HG02852 (cell line): ENCODE results near the gene PCBD1.
"Not testable (repeated sequence)": the region's sequence is repeated elsewhere in the genome, so short reads cannot be mapped to it uniquely, and the experiment has no call there.

ENCODE experiments used
- ATAC-seq: cut with Tn5 transposase; IDR thresholded peaks from one replicate; pipeline ENCODE4 v1.9.1; 2021; ENCODE audit warnings: mild to moderate bottlenecking, moderate library complexity; ENCODE audit not compliant: unreplicated experiment

PCBD1 gene

DNA sequence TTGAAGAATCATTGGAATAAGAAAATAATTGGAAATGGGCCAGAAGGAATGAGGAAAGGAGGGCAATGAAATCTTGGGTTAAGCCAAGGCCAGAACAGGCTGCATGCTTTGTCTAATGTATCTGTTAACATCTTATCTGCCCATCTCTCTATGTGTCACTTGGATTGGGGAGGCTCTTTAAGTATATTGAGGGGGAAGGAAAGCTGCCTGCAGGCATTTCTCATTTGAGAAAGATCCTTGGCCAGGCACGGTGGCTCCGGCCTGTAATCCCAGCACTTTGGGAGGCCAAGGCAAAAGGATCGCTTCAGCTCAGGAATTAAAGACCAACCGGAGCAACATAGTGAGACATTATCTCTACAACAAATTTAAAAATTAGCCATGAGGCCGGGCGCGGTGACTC is 14.3 kb downstream of the PCBD1 start:
- ATAC-seq = no peak

DNA sequence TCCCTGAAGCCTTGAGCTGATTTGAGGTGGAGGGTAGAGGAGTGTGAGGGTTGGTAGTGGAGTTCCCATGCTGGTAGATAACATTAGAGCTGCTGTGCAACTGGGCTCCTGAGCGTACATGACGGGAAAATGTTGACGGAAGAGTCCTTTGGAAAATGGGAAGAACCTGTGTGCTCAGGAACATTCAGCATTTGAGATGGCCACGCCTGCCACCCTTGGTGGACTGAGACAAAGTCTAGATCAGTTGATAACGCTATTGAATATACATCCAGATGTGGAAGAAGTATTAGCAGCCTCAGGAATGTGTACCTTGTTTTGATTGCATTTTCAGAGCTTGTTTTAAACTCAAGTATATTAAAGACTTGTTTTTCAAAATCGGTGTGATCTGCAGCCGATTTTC is 16.1 kb downstream of the PCBD1 start:
- no peak for ATAC-seq

DNA sequence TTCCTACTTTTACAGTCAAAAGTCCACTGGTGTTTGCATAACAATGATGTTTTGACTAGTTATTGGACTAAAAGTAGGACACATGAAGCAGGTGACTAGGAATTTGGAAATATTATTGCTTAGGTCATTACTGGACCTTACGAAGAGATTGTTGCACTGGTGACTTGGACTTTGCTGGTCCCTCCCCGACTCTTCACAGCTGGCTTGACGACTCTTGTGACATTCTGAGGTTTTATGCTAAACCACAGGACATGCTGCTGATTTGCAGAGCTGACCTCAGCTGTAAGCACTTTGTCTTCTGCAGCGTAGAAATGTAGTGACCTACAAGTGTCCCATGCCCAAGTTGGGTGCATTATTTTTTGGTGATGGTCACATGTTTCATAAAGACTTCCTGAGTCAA is 21.9 kb downstream of the PCBD1 start:
- ATAC-seq = no peak

DNA sequence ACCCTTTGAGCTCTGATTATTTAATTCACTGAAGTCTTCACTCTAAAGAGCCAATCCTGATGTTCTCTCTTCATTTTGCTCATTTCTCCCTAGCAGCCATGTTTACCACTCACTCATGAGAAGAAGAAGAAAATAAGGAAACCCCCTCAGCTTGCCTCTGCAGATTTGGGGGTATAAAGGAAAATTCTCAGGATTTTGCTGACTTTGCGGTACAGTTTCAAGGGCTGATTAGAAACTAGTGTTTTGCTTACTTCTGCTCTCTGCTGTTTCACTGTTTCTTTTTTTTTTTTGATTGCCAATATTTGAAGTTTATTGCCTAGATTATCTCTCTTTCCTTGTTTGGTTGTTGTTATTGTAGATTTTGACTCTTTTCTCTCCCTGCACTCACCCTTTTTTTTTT is 23.4 kb downstream of the PCBD1 start:
- no peak for ATAC-seq

DNA sequence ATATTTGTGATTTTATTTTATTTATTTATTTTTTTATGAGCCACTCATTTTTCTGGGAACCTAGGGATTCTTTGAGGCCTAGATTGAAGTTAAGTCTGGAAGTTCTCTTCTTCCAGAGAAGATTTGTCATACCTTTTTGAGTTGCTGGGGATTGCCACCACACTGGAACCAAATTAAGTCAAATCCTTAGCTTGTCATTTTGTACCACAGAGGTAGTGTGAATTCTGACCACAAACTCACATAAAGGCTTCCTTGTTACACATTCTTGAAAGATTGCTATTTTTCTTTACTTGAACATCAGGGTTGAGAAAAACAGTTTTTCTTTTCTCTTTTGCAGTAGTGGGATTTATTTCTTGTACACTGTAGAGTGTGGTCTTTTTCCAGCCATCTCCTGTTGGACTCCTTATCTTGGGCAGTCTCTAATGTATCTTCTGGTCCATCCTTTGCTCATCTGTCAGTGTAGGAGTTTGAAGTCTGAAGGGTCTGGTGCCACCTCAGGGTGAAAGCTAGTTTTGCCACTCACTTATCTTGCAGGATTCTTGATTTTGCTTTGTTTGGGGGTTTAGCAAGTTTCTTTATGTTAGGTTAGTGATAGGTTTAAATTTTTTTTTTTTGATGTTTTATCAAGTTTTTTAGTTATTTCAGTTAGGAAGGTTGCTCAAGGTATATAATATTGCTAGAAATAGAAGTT is 24.8 kb downstream of the PCBD1 start:
- ATAC-seq = no peak

DNA sequence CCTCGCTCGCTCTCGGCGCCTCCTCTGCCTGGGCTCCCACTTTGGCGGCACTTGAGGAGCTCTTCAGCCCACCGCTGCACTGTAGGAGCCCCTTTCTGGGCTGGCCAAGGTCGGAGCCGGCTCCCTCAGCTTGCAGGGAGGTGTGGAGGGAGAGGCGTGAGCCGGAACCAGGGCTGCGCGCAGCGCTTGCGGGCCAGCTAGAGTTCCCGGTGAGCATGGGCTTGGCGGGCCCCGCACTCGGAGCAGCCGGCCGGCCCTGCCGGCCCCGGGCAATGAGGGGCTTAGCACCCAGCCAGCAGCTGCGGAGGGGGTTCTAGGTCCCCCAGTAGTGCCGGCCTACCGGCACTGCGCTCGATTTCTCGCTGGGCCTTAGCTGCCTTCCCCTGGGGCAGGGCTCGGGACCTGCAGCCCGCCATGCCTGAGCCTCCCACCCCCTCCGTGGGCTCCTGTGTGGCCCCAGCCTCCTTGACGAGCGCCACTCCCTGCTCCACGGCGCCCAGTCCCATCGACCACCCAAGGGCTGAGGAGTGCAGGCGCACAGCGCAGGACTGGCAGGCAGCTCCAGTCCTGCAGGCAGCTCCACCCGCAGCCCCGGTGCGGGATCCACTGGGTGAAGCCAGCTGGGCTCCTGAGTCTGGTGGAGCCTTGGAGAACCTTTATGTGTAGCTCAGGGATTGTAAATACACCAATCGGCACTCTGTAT is 26.7 kb downstream of the PCBD1 start:
- ATAC-seq = not testable (repeated sequence)

DNA sequence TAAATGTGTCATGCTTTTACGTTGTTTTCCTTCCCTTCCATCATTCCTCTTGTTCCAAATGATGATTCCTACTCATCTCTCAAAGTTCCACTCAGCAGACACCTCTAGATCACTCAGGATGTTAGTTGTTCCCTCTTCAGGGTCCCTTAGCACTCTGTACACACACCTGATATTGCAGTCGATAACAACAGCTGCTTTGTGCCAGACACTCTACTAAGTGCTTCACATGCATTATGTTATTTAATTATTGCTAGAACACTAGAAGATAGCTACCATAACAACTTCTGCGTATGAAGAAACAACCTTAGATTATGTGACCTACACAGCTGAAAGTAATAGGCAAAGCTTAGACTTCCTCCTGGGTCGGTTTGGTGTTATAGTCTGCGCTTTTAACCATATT is 29.6 kb downstream of the PCBD1 start:
- no peak for ATAC-seq

DNA sequence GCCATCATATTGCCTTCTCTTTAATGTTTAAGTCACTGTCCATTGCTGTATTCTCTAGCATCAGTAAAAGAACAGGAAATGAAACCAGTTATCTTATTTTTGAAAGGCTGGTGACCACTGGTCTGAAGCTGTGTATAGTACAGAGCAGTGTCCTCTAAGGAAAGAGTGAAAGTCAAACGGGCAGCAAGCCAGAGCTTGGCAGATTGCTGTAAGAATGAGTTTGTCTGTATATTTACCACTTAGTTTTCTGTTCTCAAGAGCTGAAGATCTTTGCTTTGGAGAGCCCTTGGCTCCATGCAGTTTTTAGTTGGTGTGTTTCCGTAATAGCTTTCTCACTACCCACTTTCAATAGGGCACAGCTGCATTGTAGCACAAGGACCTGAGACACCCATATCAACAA is 31.9 kb downstream of the PCBD1 start:
- ATAC-seq = no peak

DNA sequence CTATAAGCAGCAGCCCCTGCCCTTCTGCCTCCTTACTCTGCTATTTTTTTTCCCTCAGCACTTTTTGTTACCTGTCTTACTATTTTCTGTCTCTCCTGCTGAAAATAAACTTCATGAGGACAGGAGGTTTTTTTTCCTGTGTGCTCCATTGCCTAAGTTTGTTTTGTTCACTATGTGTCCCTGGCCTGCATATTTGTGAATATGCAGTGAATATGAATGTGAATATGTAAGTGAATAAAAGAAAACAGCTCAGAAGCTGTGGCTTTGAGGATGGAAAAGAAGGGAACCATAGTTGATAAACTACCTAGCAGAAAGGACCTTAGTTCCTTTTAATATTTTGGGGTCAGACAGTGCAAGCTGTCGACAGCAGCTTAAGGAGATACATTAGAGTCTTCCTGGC is 34.9 kb downstream of the PCBD1 start:
- ATAC-seq = no peak

DNA sequence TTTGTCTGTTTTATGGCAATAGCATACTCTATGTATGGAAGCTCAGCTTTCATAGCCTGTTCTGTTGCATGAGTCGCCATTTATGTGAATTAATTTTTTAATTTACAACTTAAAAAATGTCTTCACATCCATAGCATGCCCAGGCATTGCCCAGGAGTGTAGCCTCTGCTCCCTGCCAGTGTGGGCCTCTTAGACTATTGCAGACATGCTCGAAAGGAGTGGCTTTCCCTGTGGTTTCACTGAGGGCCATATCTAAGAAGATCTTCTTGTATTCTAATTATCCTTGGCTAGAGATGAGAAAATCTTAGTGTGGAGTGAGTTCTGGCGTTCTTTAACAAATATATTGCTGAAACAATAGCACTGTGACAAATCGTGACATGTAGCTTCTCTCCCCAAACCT is 35.3 kb downstream of the PCBD1 start:
- no peak for ATAC-seq

DNA sequence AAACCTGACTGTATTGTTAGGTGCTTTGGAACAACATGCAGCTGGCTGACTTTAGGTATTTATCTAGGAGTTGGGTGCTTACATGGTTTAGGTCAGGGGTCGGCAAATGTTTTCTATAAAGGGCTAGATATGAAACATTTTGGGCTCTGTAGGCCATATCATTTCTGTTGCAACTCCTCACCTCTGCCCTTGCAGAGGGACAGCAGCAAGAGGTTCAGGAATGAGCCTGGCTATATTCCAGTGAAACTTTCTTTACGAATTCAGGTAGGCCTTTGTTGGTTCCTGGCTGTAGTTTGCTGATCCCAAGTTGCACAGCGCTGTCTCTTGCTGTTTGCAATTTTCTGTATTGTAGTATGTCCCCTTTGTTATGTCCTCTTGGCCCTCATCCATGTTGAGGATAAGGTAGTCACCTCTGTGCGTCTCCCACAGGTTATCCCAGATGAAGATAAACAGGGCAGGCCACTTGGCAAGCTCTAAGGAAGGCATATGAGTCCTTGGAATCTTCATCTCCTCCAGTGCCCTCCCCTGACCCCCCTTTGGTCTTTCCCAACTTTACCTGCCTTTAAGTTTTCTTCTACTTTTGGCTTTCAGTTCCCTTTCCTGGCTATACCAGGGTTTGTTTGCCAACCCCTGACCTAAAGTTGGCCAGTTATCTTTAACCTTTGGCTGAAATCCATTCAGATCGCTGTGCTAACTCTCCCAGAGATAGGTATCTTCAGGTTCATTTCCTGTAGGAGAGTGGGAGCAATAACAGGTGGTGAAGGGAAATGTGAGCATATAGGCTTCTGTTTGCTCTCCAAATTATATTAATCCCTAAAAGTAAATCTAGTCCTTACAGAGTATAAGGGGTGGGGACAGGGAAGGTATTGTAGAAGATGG is 36.5 kb downstream of the PCBD1 start:
- no peak for ATAC-seq

DNA sequence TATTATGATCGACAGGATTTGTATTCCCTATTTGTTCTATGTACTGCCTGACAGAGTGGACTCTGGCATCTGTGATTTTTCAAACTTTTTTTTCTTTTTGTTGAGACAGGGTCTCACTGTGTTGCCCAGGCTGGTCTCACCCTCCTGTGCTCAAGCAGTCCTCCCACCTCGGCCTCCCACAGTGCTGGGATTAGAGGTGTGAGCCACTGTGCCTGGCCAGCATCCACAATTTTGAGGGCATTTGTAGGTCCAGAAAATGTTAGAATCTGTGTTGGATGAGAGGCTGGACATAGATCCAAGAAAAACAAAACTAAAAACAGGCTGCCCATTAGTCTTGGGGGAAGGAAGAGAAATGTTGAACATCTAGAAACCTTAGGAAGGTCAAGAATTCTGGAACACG is 38.3 kb downstream of the PCBD1 start:
- no peak for ATAC-seq

DNA sequence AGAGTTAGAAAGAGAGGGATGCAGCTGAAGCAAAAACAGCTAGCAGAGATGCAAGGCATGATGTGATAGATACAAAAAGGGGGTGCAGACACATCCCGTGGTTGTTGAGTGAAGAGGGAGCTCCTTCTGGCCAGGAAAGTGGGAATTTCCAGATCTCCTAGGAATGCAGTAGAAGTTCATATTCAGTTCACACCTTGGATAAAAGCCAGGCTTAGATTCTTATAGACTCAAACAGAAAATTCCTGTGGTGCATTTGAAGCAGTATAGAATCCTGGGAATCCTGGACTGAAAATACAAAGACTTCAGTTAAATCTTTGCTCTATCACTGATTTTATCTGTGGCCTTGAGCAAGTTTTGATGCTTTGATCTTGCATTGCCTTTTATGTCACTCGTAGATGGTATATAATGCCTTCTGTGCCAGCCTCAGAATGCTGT is 38.8 kb downstream of the PCBD1 start:
- ATAC-seq = no peak

DNA sequence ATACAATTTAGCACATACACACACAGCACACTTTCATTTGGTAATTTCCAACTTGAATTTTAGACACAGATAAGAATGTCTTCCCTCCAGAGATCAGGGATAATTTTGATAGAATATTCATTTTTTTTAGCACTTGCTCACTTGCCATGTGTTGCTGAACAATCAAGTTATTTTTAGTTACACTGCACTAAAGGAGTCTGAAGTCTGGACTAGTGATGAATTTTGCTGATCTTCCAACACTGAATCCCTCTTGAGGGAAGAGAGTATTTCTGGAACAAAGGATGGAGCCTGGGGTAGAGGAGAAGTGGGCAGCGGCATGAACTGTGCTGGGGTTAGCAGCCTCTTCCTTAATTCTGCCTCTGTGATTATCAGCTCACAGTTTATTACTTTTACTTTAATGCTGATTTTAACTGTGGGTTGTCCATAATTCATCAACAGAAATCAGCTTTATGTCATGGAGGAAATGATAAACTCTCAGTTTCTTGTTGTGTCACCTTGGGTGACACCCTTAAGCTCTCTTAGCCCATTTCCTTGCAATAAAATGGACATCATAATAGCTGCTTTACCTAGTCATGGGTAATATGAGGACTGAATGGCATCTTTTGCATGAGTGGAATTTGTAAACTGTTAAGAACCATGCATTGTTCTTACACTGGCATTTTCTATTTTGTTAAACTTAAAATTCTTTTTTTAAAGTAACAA is 40.6 kb downstream of the PCBD1 start:
- no peak for ATAC-seq

DNA sequence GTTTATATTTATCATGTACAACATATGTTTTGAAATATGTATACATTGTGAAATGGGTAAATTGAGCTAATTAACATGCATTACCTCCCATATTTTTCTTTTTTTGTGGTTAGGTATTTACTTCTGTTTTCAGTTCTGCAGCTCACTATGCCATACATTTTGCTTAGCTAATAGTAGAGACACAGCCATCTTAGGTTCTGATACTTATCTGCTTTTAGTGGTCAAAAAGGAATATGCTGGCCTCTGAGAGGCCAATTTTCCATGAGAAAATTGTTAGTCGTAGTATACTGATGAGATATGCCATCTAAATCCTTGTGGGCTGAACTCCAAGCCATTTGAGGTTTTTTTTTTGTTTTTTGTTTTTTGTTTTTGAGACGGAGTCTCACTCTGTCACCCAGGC is 41.6 kb downstream of the PCBD1 start:
- ATAC-seq = no peak

DNA sequence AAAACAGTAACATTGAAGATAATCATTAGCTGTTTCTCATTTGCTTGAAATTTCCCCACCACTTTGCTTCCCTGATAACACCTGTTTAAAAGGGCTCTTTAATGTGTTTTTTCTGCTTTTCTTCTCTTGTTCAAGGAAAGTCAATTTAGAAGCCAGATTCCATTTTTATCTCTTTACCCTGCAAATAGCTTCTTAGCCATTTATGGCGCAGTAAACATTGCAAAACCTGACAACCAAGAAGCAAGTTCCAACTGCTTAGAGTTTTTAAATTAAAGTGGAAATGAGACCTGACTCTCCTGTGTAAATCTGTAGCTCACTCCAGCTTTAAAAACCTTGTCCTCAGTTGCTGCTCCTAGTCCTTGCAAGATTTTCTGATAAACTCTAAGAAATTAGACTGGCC is 42.5 kb downstream of the PCBD1 start:
- no peak for ATAC-seq

DNA sequence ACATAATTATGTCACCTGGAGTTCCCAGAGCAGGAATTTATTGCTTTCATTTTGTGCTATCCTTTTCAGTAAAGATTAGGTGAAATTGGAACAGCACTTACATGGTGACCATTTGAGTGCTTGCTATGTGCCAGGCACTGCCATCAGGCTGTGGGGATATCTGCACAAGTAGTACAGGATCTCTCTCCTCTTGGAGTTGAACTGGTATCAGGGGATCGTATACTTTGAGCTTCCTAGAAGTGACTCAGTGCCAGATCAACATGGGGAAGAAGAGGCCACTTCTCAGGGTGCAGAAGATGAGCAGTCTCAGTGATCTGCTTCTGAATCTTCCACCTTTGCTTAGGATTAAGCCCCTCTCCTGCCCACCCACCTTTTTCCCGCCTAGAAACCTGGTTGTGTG is 43.1 kb downstream of the PCBD1 start:
- no peak for ATAC-seq

DNA sequence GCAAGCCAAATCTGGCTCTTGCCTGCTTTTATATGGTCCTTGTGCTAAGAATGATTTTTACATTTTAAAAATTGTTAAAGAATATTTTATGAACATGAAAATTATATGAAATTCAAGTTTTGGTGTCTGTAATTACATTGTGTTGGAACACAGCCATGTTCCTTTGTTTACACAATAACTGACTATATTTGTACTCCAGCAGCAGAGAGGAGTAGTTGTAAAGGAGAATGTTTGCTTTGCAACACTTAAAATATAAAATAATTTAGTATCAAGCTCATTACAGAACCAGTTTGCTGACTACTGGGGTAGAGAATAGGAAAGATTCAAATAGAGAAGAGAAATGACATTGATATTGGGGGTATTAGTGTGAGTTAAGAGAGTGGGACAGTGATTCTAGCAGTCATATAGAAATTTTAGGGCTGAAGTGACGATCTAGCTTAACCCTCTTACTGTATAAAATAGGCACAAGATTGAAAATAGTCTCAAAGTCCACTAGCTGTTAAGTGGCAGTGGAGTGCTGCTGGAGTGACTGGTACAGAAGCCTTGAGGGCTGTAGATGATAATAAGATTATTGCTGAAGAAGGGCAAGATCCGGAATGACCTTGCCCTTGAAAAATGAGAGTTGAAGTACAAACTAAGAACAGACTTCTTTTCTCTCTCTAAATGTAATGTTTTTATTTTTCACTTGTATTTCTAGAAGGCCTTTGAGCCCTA is 44.4 kb downstream of the PCBD1 start:
- no peak for ATAC-seq

DNA sequence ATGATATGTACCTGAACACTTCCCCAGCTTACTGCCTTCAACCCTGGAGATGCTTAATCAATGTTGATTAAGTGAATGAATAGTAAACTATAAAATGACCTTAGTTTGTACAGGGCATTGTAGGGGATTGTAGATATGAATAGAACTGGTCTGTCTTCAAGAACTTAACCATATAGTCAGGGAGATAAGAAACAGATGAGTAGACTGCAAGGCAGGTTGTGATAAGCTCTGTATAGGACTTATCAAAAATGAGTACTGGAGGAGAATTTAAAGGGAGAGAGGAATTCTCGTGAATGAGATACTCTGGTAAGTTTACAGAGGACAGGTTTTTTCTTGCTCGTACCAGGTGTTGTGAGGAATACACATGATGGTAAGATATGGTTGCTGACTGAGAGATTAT is 45.0 kb downstream of the PCBD1 start:
- no peak for ATAC-seq

DNA sequence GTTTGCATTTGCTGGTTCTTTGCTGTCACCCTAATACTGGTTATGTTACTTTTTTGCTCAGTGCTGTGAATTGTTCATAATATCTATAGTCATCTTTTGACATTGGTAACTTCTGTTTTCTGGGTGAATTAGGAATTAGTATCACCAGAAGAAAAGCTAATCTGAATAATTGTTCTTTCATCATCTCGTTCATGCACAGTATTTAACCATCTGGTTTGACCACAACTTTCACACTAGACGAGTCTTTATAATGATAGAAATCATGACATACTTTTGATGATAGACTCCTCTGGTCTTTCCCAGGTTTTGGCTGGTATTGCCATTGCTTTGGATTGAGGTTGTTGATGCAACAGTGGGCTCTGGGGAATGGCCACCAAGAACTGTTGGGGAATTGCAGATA is 47.5 kb downstream of the PCBD1 start:
- ATAC-seq = no peak
